SK-N-MC (cell line): ENCODE measurements around the gene KCND2.

ENCODE experiments used
- DNase-seq: peaks from one replicate; pipeline ENCODE4 v3.0.0-alpha.2; 2011; ENCODE audit warnings: low read depth, low spot score
- H3K27ac ChIP-seq: fragments of 200-600 bp; sonication (generic); 2 replicates; pipeline ENCODE4 v1.5.1; 2016; ENCODE audit warnings: mixed run types
- H3K36me3 ChIP-seq: fragments of 200-600 bp; sonication (generic); 2 replicates; pipeline ENCODE4 v1.6.1; 2017; ENCODE audit warnings: antibody characterized with exemption, low read length, mixed read lengths; ENCODE audit not compliant: insufficient read depth
- H3K4me3 ChIP-seq: fragments of 200-600 bp; sonication (generic); 2 replicates; pipeline ENCODE4 v1.5.1; 2016
- H3K9ac ChIP-seq: fragments of 200-600 bp; sonication (generic); 2 replicates; pipeline ENCODE4 v1.8.0; 2017; ENCODE audit warnings: mixed run types, mixed read lengths; ENCODE audit not compliant: insufficient read length
- H3K9me3 ChIP-seq: fragments of 200-600 bp; sonication (generic); 2 replicates; pipeline ENCODE4 v1.6.1; 2017; ENCODE audit warnings: low read depth, mild to moderate bottlenecking, antibody characterized with exemption, low read length, moderate library complexity, mixed read lengths
- EZH2 ChIP-seq: fragments of 200-600 bp; sonication (generic); IDR thresholded peaks from one replicate; pipeline ENCODE4 v1.6.1; 2017; ENCODE audit warnings: antibody characterized with exemption
- FOXP2 ChIP-seq: optimal IDR thresholded peaks from 2 replicates; pipeline ENCODE3; 2011; ENCODE audit warnings: mild to moderate bottlenecking, moderate library complexity; ENCODE audit not compliant: insufficient read depth; ENCODE audit errors: extremely low read length, control extremely low read depth
- POLR2AphosphoS5 ChIP-seq: IDR thresholded peaks from 2 replicates; pipeline ENCODE4 v1.6.1; 2012; ENCODE audit warnings: mild to moderate bottlenecking, low read depth, low read length, borderline replicate concordance

The KCND2 gene

DNA sequence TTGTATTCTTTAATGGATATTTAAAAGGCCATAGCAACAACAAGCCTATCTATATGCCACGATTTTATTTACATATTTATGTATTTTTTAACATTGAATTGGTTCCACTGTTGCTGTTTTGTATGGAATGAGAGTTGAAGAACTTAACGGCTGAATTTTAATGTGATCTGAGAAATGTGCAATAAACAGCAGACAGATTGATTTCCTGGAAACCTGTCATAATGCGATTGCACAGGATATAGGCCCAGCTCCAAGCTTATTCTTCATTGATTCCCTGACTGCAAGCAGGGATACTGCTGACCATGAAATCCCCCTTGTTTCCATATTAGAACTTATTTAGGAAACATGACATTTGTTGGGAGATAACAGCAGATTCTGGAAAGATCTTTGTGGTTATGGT lies 195.6 kb downstream of the KCND2 start:
- no peak overlapping the region for H3K9ac ChIP-seq
- H3K27ac ChIP-seq: no peak overlapping the region
- no peaks in the 10 kb centered on the region for H3K36me3 ChIP-seq
- no peaks in the 10 kb centered on the region for H3K9me3 ChIP-seq
- DNase-seq: no peak
- TF ChIP-seq FOXP2: no peak
- no peak for TF ChIP-seq POLR2AphosphoS5
- no peak for TF ChIP-seq EZH2
- H3K4me3 ChIP-seq: no peak overlapping the region

DNA sequence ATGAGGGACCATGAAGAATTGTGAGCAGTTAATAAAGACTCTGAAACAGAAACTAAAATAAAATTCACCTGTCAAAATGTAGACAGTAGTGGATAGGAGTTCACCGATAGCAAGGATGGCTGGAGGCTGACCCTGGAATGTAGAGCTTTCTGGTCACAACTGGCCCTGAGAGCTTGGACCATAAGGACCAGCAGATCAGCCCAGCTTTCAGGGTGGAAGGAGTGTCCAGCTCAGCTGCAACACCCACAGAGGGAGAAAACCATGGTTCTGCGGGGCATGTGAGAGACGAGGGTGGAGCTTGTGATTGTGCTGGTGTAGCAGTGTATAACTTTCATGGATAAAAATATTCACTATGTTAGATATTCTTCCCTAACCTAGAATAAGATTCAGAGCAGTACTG lies 199.9 kb downstream of the KCND2 start:
- Histone ChIP-seq H3K4me3 (no peak overlapping the region), H3K9me3 (no peaks in the 10 kb centered on the region), H3K27ac (no peak overlapping the region), H3K9ac (no peak overlapping the region), H3K36me3 (no peaks in the 10 kb centered on the region)
- DNase-seq: no peak
- TF ChIP-seq POLR2AphosphoS5 (no peak), FOXP2 (no peak), EZH2 (no peak)

DNA sequence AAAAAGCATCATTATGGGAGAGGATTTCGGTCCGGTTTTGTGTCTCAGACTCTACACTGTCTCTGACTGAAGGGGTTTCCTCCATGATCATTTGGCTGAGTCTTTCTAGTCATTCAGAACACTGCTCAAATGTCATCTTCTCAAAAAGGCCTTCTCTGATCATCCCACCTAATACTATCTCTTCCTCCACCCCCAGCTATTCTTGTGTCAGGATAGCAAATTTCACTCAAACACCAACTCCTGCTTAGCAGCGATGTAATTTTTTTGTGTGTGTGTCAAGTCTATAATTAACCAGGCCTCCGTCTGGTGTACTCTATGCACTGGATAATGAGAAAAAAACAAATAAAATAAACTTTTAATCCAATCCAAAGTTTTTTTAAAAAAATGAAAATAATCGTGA lies 200.4 kb downstream of the KCND2 start:
- H3K36me3 ChIP-seq: no peaks in the 10 kb centered on the region
- TF ChIP-seq POLR2AphosphoS5: no peak
- no peak for TF ChIP-seq FOXP2
- TF ChIP-seq EZH2: no peak
- H3K4me3 ChIP-seq: no peak overlapping the region
- DNase-seq: no peak
- no peaks in the 10 kb centered on the region for H3K9me3 ChIP-seq
- H3K9ac ChIP-seq: no peak overlapping the region
- H3K27ac ChIP-seq: no peak overlapping the region

DNA sequence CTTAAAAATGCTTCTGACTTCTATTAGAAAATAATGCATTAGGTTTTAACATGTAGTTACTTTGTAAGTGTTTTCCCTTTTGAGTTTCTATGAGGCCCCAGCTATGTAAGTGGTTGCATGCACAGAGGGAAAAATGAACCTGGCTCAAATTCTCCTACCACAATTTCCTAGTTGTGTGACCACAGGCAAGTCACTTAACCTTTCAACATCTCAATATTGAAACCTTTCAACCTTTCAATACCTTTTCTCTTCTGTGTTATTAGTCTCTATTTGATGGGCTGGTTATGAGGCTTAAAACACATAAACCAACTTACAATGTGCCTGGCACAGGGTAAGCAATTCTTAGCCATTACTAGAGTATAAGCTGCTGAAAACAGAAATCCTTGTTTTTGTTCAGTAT lies 203.0 kb downstream of the KCND2 start:
- no peak for DNase-seq
- H3K4me3 ChIP-seq: no peak overlapping the region
- TF ChIP-seq POLR2AphosphoS5: no peak
- no peak for TF ChIP-seq FOXP2
- TF ChIP-seq EZH2: no peak

DNA sequence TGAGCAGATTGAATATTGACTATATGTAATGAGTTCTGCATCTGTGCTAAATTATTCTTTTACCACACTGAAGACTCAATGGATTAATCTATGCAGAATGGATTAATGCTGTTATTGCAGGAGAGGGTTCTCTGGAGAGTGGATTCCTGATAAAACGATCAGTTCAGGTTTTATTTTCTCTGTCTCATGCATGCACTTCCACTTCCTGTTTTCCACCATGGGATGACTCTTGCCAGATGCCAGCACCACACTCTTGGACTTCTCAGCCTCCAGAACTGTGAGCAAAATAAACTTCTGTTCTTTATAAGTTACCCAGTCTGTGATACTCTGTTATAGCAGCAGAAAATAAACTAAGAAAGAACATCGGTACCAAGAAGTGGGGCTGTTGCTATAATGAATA lies 207.5 kb downstream of the KCND2 start:
- no peak for DNase-seq
- Histone ChIP-seq H3K4me3 (no peak overlapping the region), H3K36me3 (no peaks in the 10 kb centered on the region), H3K27ac (no peak overlapping the region), H3K9ac (no peak overlapping the region), H3K9me3 (no peaks in the 10 kb centered on the region)
- no peak for TF ChIP-seq FOXP2
- no peak for TF ChIP-seq EZH2
- no peak for TF ChIP-seq POLR2AphosphoS5

More for the DNA sequence above, 203.0 kb downstream of the KCND2 start:
- H3K27ac ChIP-seq: no peak overlapping the region
- no peaks in the 10 kb centered on the region for H3K36me3 ChIP-seq
- no peaks in the 10 kb centered on the region for H3K9me3 ChIP-seq
- H3K9ac ChIP-seq: no peak overlapping the region

DNA sequence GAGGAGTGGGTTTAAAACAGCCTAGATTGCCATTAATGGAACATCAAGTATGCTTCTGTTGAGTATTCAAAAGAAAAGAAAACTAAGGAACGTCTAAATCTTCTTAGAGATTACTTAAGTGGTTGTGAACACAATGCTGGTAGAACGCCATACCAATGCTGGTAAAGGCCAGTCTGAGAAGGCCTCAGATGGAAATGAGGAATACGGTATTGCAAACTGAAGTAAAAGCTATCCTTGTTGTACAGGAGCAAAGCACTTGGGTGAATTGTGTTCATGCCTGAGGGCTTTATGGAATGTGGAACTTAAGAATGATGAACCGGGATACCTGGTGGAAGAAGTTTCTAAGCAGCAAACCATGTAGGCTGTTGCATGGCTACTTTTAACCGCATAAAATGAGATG lies 208.0 kb downstream of the KCND2 start:
- no peak for TF ChIP-seq FOXP2
- TF ChIP-seq POLR2AphosphoS5: no peak
- TF ChIP-seq EZH2: no peak
- DNase-seq: no peak
- H3K9ac ChIP-seq: no peak overlapping the region

DNA sequence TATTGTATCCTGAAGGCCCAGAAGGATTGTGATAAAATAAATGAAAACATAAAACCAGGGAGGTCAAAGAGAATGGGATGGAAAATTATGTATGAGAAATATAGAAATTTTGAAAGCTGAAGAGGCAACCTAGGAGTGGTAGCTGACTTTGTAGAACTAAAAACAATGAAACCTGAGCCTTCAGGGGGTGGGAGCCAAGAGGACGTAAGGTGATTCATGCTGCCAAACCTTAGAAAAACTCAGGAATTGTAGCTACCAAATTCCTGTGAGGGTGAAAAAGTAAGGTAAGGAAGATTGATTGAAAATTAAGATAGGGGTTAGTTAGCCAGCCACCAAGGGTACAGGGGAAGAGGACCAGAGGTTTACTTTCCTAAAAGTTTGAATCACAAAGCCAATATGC lies 213.2 kb downstream of the KCND2 start:
- Histone ChIP-seq H3K27ac (no peak overlapping the region), H3K9ac (no peak overlapping the region), H3K9me3 (no peaks in the 10 kb centered on the region), H3K36me3 (no peaks in the 10 kb centered on the region), H3K4me3 (no peak overlapping the region)
- DNase-seq: no peak
- TF ChIP-seq EZH2 (no peak), FOXP2 (no peak), POLR2AphosphoS5 (no peak)

More for the DNA sequence above, 208.0 kb downstream of the KCND2 start:
- H3K4me3 ChIP-seq: no peak overlapping the region
- H3K36me3 ChIP-seq: no peaks in the 10 kb centered on the region
- no peaks in the 10 kb centered on the region for H3K9me3 ChIP-seq
- H3K27ac ChIP-seq: no peak overlapping the region

DNA sequence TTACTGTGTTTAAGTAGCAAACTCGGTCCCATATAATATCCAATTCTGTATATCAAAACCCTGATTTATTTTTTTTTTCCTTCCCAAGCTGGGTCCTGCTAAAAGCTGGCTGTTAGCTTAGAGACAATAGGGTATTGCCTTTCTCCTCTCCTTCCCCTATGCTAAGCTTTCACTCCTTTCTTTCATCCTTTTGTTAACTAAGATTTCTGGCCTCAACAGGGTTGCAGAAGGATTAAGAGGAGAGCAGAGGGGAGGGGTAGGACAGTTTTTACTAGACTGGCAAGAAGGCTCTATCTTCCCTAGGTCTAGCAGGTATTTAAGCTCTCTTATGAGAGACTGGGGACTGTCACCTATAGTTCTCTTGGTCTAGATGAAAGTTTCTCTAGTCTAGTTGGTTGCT lies 229.2 kb downstream of the KCND2 start:
- TF ChIP-seq EZH2 (no peak), FOXP2 (no peak), POLR2AphosphoS5 (no peak)
- no peak overlapping the region for H3K9ac ChIP-seq
- H3K36me3 ChIP-seq: no peaks in the 10 kb centered on the region
- no peak for DNase-seq
- no peaks in the 10 kb centered on the region for H3K9me3 ChIP-seq
- H3K4me3 ChIP-seq: no peak overlapping the region
- no peak overlapping the region for H3K27ac ChIP-seq

DNA sequence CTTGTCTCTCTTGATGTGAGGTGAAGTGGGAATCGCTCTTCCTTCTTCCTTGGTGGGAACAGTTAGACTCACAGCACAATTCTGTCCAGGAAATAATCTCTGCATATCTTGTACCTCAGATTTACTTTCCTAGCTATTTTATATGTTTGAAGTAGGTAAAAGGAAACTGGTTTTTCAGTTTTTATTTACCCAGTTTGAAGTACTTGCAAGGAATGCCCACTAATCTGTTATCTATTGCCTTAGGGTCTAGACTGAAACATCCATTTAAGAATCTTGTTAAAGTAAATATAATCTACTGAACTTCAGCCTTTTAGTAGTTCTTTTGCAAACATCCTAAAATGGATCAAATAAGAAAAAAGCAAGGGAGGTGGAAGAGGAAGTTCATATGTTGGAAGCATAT lies 229.8 kb downstream of the KCND2 start:
- H3K9ac ChIP-seq: no peak overlapping the region
- TF ChIP-seq POLR2AphosphoS5 (no peak), EZH2 (no peak), FOXP2 (no peak)
- H3K27ac ChIP-seq: no peak overlapping the region
- H3K4me3 ChIP-seq: no peak overlapping the region
- H3K36me3 ChIP-seq: no peaks in the 10 kb centered on the region
- H3K9me3 ChIP-seq: no peaks in the 10 kb centered on the region
- no peak for DNase-seq

DNA sequence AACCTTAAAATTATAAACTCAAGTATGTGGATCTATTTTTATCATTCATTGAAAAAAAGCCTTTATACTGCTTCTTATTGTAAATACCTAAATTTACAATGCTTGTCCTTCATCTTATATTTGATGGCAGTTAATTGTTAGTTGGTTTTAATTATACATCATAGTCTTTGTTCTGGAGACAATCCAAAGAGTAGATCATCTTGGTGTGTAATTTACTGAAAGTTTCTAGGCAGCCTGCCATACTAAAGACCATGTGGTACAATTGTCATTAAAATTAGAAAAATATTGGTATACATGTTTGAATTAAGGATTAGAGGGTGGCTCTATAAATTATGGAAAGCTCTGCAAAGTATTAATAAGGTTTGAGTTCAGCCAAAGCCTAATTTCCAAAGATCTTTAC lies 231.4 kb downstream of the KCND2 start:
- H3K4me3 ChIP-seq: no peak overlapping the region
- no peak for DNase-seq
- H3K9ac ChIP-seq: no peak overlapping the region
- H3K27ac ChIP-seq: no peak overlapping the region
- no peaks in the 10 kb centered on the region for H3K9me3 ChIP-seq
- TF ChIP-seq FOXP2 (no peak), EZH2 (no peak), POLR2AphosphoS5 (no peak)
- no peaks in the 10 kb centered on the region for H3K36me3 ChIP-seq
